HG02970 (cell line): ENCODE results near the gene GYS1.

Experiments
- ATAC-seq: cut with Tn5 transposase; IDR thresholded peaks from one replicate; pipeline ENCODE4 v1.9.1; 2021; ENCODE audit warnings: mild to moderate bottlenecking, moderate library complexity, moderate number of reproducible peaks; ENCODE audit not compliant: unreplicated experiment, low FRiP score

Gene GYS1

GRCh38 chr19:48991011-48991609, 2.0 kb downstream of the GYS1 start:
- no peak for ATAC-seq

DNA sequence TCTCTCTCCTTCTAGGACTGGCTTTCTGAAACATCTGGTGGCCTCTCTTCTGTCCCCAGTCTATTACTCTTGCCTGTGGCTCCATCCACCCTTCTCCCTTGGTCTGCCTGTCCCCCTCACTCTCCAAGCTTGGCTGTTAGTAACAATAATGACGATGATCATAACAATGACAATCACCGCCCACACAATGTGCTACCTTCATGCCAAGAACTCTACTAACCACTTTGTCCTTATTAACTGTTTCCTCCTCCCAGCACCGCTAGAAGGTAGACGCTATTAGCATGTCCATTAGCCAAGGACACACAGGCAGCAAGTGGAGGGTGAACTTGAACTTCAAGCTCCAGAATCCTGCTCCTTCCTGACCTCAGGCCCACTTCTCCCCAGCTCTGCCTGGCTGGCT, 2.7 kb downstream of the GYS1 start:
- ATAC-seq, result no peak

DNA sequence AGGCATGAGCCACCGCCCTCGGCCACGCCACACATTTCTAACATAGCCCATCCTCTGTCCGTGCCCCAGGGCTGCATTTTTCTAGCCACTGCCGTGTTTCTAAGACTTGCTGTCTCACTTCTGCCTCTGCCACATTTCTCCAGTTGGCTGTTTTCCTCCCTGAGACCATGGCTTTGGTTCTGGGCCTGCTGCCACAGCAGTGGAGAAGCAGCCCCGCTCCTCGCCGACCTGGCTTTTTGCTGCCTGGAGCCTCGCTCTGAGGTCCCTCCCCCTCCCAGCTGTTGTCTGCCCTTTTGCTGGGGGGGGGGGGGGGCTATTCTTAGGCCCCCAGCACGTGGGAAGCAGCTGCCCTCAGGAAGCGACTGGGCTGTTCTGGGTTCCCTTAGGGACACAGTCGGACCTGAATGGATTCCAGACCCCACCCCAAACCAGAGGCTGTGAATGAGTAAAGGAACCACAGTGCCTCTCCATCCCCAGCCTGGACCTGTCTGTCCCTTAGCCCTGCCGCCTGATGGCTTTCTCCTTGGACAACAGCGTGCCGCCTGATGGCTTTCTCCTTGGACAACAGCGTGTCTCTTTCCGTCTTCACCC, 3.3 kb downstream of the GYS1 start:
- no peak for ATAC-seq

GRCh38 chr19:48988860-48989259, 4.2 kb downstream of the GYS1 start:
- no peak for ATAC-seq

- ATAC-seq, result no peak
These were observed 4.8 kb downstream of the GYS1 start for GRCh38 chr19:48988286-48988685.

DNA sequence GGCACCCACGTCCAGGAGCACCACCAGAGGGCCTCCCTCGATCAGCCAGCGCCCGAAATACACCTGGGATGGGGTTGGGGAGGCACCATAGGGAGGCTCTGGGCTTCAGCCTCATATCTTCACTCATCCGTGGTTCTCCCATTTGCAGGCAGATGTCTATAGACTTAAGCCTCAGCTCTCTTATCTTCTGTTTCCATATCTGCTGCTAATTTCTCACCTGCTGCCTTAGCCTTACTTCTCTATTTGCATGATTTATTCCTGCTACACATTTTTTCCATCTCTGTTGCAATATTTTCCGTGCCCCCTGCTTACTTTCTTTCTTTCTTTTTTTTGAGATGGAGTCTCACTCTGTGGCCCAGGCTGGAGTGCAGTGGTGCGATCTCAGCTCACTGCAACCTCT, 5.8 kb downstream of the GYS1 start:
- ATAC-seq, result no peak

- ATAC-seq, result no peak
These were observed 6.9 kb downstream of the GYS1 start for GRCh38 chr19:48986211-48986610.

GRCh38 chr19:48985711-48986110, 7.4 kb downstream of the GYS1 start:
- ATAC-seq, result no peak

- ATAC-seq, result no peak
These were observed 10.8 kb downstream of the GYS1 start for GRCh38 chr19:48982280-48982679.

GRCh38 chr19:48977061-48977460, 16.0 kb downstream of the GYS1 start:
- no peak for ATAC-seq

DNA sequence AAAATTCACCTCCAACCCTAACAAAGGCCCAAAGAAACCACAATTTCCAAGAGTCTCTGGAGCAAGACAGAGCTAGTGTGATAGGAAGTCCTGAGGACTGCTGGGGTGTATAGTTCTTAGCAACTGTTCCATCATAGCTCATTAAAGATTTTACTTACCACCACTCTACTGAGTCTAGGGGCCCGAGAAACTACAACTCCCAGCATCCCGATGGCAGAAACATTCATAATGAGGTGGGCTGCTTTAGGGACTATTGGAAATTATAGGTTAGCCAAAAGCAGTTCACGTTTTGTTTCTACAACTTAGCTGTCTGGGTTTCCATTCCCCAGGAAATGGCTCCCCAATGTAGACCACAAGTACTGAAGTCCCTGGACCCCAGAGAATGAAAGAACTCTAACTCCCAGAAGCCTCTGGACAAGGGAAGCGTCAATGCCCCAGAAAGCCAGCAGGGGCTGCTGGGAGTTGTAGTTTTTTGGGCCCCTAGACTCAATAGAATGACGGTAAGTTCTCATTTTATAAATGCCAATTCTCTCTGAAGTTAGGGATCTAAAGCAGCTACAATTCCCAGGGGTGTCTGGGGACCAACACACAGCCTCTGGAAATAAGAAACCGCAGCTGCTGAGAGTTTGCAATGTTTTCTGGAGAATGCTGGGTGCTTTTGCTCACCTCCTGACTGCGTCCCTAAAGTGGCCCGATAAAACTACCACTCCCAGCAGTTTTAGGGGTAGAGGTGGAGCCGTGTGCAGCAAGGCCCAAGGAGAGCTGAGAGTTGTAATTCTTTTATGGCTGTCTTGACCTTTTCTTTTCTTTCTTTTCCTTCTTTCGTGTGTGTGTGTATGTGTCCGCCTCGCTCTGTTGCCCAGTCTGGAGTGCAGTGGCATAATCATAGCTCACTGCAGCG, 16.9 kb downstream of the GYS1 start:
- ATAC-seq, result no peak

DNA sequence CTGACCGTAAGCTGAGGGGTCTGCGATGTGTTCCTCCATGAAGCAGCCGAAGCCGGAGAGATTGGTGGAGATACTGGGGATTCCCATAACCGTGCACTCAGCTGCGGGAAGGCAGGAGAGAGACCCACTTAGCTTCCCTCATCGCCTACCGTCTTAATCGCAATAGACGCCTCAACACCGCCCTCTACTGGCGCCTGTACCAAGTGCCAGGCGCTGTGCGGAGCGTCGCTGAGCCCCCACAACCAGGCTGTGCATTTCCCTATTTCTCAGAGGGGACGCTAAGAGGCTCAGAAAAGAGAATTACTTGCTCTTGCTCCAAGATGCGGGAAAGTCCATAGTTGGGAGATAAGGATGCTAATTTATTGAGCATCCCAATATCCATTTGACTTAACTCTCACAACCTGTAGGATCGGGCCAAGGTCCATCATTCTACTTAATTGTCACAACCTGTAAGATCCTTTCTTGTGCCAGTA, 22.1 kb downstream of the GYS1 start:
- ATAC-seq, result no peak

- ATAC-seq, result no peak
These were observed 22.9 kb downstream of the GYS1 start for GRCh38 chr19:48970139-48970766.

DNA sequence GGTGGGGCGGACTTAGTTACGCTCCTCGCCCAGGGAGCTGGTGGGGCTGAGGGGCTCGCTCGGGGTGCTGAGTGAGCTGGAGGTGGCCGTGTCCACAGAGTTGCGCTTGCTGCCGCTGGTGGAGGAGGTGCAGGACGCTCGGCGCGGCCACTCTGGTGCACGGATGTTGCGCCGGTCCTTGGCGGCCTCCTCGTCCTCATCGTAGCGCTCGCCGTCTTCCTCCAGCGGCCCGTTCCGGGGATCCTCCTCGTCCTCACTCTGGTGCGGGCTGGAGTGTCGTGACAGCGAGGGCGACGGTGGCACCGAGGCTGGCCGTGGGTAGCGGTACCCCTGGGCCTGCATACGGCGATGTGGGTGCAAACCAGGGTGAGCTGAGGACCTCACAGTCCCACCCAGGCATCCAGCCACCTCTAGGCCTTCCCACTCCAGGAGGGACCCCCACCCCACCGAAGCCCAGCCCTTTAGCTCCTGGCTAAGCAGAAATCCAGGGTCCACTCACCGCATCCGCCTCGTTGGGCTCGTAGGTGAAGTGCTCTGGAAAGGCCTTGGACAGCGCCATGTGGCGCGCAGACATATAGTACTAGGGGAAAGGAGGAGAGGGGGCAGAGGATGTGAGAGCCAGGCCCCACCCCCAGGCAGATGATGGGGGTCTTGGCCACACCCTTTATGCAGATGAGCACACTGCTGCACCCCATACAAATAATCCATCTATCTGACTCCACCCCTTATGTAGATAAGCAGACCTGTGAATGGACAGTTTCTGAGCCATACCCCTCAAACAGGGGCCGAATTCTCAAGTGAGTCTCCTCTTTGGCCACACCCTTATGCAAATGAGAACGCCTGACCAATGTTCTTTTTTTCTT, 23.6 kb downstream of the GYS1 start:
- ATAC-seq, result no peak

- ATAC-seq, result no peak
These were observed 24.3 kb downstream of the GYS1 start for GRCh38 chr19:48968813-48969218.

DNA sequence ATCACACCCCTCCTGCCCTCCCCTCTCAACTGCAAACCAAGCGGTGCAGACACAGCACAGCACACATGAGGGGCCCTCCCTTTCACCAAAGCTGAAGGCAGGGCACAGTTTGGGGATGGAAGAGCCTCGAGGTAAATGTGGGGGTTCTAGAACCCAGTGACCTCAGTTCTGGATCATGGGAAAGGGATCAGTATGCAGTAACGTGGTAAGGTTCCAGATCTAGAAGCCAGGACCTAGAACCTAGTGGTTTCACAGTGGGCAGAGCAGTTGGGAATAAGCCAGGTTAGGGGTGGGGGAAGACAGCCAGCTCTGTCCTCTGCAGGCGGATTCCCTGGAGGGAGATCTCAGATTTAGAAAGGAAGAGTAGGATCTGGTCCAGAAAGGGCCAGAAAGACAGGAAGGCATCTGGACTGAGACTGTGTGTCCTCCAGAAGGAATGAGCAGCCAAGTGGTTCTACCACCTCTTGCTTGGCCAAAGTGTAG, 24.9 kb downstream of the GYS1 start:
- no peak for ATAC-seq

GRCh38 chr19:48967346-48968178, 25.5 kb downstream of the GYS1 start:
- no peak for ATAC-seq

- ATAC-seq, result no peak
These were observed 26.4 kb downstream of the GYS1 start for GRCh38 chr19:48966541-48967345.
